Measurements from ENCODE around the gene ITIH6. TPM values are rescaled to one million over a fixed set of nuclear protein-coding genes. Genes with fewer than 3 reads are reported as not detected.
"Not testable (repeated sequence)": the region's sequence is repeated elsewhere in the genome, so short reads cannot be mapped to it uniquely, and the experiment has no call there.

ITIH6 gene
- total and polyA plus RNA-seq, 4 donors: 0.09 to 0.22 (median 0.10) TPM; not detected in 1

DNA sequence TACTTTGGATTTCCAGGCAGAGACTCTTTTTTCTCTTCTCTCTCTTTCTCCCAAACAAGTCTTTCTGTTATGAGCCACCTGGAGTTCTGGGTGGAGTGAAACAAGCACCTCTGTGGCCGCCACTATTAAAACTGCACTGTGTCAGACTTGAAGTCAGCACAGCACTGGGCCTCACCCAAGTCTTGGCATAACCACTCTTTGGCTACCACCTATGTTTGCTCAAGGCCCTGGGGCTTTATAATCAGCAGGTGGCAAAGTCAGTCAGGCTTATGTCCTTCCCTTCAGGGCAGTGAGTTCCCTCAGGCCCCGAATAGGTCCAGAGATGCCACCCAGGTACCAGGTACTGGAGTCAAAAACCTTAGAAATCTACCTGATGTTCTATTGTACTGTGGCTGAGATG, 52.4 kb downstream of the ITIH6 start:
- Histone ChIP-seq H3K4me1 (ENCODE audit: control insufficient read depth, insufficient read depth, low read length) (no peaks in the 10 kb centered on the region), H3K4me3 (ENCODE audit: low read depth, low read length) (no peak overlapping the region), H3K27ac (ENCODE audit: low read depth, low read length) (no peak overlapping the region), H3K9me3 (ENCODE audit: control insufficient read depth, insufficient read depth, low read length) (no peaks in the 10 kb centered on the region), H3K36me3 (ENCODE audit: control insufficient read depth, insufficient read depth, low read length) (no peaks in the 10 kb centered on the region), H3K27me3 (ENCODE audit: control insufficient read depth, insufficient read depth, low read length) (no peaks in the 10 kb centered on the region)
- no peak for DNase-seq (ENCODE audit: low read depth in 4 of 6, low spot score in 6 of 6)
- WGBS (ENCODE audit: insufficient coverage): 63% methylated on average over 1 of the region's 2 CpGs

DNA sequence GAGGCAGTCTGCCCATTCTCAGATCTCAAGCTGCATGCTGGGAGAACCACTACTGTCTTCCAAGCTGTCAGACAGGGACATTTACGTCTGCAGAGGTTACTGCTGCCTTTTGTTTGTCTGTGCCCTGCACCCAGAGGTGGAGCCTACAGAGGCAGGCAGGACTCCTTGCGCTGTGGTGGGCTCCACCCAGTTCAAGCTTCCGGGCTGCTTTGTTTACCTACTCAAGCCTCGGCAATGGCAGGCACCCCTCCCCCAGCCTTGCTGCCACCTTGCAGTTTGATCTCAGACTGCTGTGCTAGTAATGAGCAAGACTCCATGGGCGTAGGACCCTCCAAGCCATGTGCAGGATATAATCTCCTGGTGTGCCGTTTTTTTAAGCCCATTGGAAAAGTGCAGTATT, 59.5 kb downstream of the ITIH6 start:
- not testable (repeated sequence) for H3K27me3 ChIP-seq (ENCODE audit: control insufficient read depth, insufficient read depth, low read length); H3K27ac ChIP-seq (ENCODE audit: low read depth, low read length); H3K36me3 ChIP-seq (ENCODE audit: control insufficient read depth, insufficient read depth, low read length); H3K4me3 ChIP-seq (ENCODE audit: low read depth, low read length); H3K9me3 ChIP-seq (ENCODE audit: control insufficient read depth, insufficient read depth, low read length); H3K4me1 ChIP-seq (ENCODE audit: control insufficient read depth, insufficient read depth, low read length); DNase-seq (ENCODE audit: low read depth in 4 of 6, low spot score in 6 of 6)
- 76% methylated on average over 4 of the region's 6 CpGs for WGBS (ENCODE audit: insufficient coverage)

DNA sequence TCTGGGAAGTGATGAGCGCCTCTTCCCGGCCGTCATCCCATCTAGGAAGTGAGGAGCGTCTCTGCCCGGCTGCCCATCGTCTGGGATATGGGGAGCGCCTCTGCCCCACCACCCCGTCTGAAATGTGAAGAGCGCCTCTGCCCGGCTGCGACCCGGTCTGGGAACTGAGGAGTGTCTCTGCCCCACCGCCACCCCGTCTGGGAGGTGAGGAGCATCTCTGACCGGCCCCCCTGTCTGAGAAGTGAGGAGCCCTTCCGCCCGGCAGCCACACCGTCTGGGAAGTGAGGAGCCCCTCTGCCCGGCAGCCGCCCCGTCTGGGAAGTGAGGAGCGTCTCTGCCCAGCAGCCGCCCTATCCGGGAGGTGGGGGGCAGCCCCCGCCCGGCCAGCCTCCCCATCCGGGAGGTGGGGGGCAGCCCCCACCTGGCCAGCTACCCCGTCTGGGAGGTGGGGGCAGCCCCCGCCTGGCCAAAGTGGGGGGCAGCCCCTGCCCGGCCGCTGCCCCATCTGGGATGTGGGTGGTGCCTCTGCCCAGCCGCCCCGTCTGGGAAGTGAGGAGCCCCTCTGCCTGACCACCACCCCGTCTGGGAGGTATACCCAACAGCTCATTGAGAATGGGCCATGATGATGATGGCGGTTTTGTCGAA, 61.6 kb downstream of the ITIH6 start:
- H3K27me3 ChIP-seq (ENCODE audit: control insufficient read depth, insufficient read depth, low read length); H3K27ac ChIP-seq (ENCODE audit: low read depth, low read length); H3K36me3 ChIP-seq (ENCODE audit: control insufficient read depth, insufficient read depth, low read length); H3K4me1 ChIP-seq (ENCODE audit: control insufficient read depth, insufficient read depth, low read length); H3K9me3 ChIP-seq (ENCODE audit: control insufficient read depth, insufficient read depth, low read length); DNase-seq (ENCODE audit: low read depth in 4 of 6, low spot score in 6 of 6); H3K4me3 ChIP-seq (ENCODE audit: low read depth, low read length): not testable (repeated sequence)
- WGBS (ENCODE audit: insufficient coverage): 81% methylated on average over 29 of the region's 36 CpGs

DNA sequence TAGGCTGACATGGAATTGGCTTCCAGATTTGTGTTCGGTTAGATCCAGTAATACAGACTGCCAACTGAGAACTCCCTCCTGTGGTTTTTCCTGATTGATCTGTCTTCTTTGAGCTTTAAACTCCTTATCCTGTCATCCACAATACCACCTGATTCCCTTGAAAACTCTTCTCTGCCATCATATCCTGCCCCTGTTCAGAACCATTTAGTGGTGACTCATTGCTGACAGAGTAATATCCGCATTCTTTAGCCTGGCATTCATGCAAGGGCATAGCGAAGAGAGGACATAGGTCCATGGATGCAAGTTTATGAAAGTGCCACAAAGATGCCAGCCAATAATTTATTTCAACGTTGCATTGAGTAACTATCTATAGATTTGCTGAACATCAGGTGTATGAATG, 76.6 kb downstream of the ITIH6 start:
- Histone ChIP-seq H3K4me1 (ENCODE audit: control insufficient read depth, insufficient read depth, low read length) (no peaks in the 10 kb centered on the region), H3K9me3 (ENCODE audit: control insufficient read depth, insufficient read depth, low read length) (no peaks in the 10 kb centered on the region), H3K4me3 (ENCODE audit: low read depth, low read length) (no peak overlapping the region), H3K27ac (ENCODE audit: low read depth, low read length) (no peak overlapping the region), H3K36me3 (ENCODE audit: control insufficient read depth, insufficient read depth, low read length) (no peaks in the 10 kb centered on the region), H3K27me3 (ENCODE audit: control insufficient read depth, insufficient read depth, low read length) (no peaks in the 10 kb centered on the region)
- WGBS (ENCODE audit: insufficient coverage): 79% methylated on average over 1 of the region's 4 CpGs
- DNase-seq (ENCODE audit: low read depth in 4 of 6, low spot score in 6 of 6): no peak

DNA sequence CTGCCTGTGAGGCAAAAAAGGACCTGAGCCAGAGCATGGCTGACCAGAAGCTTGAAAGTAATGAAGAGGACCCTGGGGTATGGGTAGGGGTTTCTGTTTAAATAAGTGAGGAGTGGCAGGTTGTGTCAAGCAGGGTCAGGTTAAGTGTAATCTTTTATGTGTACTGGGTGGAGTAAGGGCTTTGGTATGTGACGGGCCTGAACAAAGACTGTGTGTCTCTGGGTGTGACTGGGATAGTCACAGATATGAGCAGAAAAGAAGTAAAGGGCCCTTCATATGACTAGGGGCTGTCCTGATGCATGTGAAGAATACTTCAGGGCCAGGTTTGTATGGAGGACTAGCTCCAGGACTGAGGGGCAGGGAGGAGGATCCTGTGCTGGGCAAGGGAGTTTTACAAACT, 82.4 kb downstream of the ITIH6 start:
- Histone ChIP-seq H3K4me1 (ENCODE audit: control insufficient read depth, insufficient read depth, low read length) (no peaks in the 10 kb centered on the region), H3K36me3 (ENCODE audit: control insufficient read depth, insufficient read depth, low read length) (no peaks in the 10 kb centered on the region), H3K9me3 (ENCODE audit: control insufficient read depth, insufficient read depth, low read length) (no peaks in the 10 kb centered on the region), H3K27me3 (ENCODE audit: control insufficient read depth, insufficient read depth, low read length) (no peaks in the 10 kb centered on the region), H3K4me3 (ENCODE audit: low read depth, low read length) (no peak overlapping the region), H3K27ac (ENCODE audit: low read depth, low read length) (no peak overlapping the region)
- DNase-seq (ENCODE audit: low read depth in 4 of 6, low spot score in 6 of 6): no peak
- 57% methylated on average over 1 of the region's 1 CpG for WGBS (ENCODE audit: insufficient coverage)

DNA sequence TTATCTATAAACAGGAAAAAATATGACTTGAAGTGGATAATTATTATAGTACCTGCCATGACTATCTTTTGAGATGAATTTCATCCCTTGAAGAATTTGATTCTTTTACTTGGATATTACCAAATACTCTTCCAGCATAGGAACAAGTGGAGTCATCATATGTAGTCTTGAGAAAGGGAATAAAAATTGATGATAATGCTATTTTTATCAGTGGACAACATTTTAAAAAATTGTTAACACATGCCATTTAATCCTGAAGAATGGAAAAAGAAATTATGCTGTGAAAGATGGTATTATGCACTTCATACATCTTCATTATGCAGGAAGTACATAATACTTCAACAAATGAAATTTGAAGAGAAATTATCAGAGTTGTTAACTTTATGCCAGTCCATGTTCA, 83.6 kb downstream of the ITIH6 start:
- no peak for DNase-seq (ENCODE audit: low read depth in 4 of 6, low spot score in 6 of 6)
- Histone ChIP-seq H3K27ac (ENCODE audit: low read depth, low read length) (no peak overlapping the region), H3K4me3 (ENCODE audit: low read depth, low read length) (no peak overlapping the region), H3K36me3 (ENCODE audit: control insufficient read depth, insufficient read depth, low read length) (no peaks in the 10 kb centered on the region), H3K4me1 (ENCODE audit: control insufficient read depth, insufficient read depth, low read length) (no peaks in the 10 kb centered on the region), H3K9me3 (ENCODE audit: control insufficient read depth, insufficient read depth, low read length) (no peaks in the 10 kb centered on the region), H3K27me3 (ENCODE audit: control insufficient read depth, insufficient read depth, low read length) (no peaks in the 10 kb centered on the region)

DNA sequence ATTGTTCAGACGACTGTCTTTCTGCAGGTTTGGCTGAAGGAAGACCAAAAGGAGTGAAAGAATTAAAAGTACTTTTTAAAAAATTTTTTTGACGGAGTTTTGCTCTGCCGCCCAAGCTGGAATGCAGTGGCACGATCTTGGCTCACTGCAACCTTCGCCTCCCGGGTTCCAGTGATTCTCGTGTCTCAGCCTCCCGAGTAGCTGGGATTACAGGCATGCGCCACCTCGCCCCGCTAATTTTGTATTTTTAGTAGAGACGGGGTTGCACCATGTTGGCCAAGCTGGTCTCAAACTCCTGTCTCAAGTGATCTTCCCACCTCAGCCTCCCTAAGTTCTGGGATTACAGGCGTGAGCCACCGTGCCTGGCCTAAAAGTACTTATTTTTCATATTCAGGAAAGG, 86.3 kb downstream of the ITIH6 start:
- 90% methylated on average over 9 of the region's 14 CpGs for WGBS (ENCODE audit: insufficient coverage)
- H3K36me3 ChIP-seq (ENCODE audit: control insufficient read depth, insufficient read depth, low read length): no peaks in the 10 kb centered on the region
- H3K27ac ChIP-seq (ENCODE audit: low read depth, low read length): no peak overlapping the region
- H3K4me3 ChIP-seq (ENCODE audit: low read depth, low read length): no peak overlapping the region
- DNase-seq (ENCODE audit: low read depth in 4 of 6, low spot score in 6 of 6): no peak
- no peaks in the 10 kb centered on the region for H3K4me1 ChIP-seq (ENCODE audit: control insufficient read depth, insufficient read depth, low read length)
- H3K27me3 ChIP-seq (ENCODE audit: control insufficient read depth, insufficient read depth, low read length): no peaks in the 10 kb centered on the region
- no peaks in the 10 kb centered on the region for H3K9me3 ChIP-seq (ENCODE audit: control insufficient read depth, insufficient read depth, low read length)

DNA sequence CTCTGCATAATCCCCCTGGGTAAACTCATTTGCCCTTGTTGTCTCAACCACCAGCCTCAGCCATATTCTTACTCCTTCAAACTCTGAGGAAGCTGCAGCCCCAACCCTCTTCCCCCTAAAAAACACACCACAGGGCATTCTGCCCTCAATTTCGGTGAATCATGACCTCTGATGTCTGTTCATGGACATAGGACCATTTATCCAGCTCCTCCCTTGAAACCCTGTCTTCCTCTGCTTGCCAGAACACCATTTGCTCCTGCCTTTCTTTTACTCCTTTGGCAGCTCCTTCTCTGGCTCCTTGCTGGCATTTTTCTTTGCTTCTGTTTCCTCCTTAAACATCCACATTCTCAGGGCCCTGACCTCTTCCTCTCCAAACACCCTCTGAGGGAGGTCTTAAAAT, 87.1 kb downstream of the ITIH6 start:
- Histone ChIP-seq H3K4me3 (ENCODE audit: low read depth, low read length) (no peak overlapping the region), H3K9me3 (ENCODE audit: control insufficient read depth, insufficient read depth, low read length) (no peaks in the 10 kb centered on the region), H3K27me3 (ENCODE audit: control insufficient read depth, insufficient read depth, low read length) (no peaks in the 10 kb centered on the region), H3K27ac (ENCODE audit: low read depth, low read length) (no peak overlapping the region), H3K4me1 (ENCODE audit: control insufficient read depth, insufficient read depth, low read length) (no peaks in the 10 kb centered on the region), H3K36me3 (ENCODE audit: control insufficient read depth, insufficient read depth, low read length) (no peaks in the 10 kb centered on the region)
- WGBS (ENCODE audit: insufficient coverage): 21% methylated on average over 1 of the region's 1 CpG
- DNase-seq (ENCODE audit: low read depth in 4 of 6, low spot score in 6 of 6): no peak

DNA sequence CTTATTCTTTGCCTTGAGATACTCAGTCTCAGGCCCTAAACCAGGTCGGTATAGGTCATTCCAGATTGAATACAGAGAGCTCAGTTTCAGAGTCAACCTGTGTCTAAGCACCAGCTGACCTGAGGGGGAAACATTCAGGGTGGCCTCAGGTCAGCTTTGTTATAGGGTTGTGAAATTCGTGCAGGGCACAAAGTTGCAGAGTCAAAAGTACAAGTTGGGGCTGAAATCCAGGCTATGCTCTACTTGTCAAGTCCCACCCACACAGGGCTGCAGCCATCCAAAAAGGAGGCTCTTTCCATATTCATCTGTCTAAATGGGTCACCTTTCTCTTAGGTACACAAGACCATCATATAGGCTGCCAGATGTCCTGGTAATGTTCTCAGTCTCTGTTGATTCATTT, 89.7 kb downstream of the ITIH6 start:
- H3K4me3 ChIP-seq (ENCODE audit: low read depth, low read length): no peak overlapping the region
- no peak overlapping the region for H3K27ac ChIP-seq (ENCODE audit: low read depth, low read length)
- H3K27me3 ChIP-seq (ENCODE audit: control insufficient read depth, insufficient read depth, low read length): no peaks in the 10 kb centered on the region
- DNase-seq (ENCODE audit: low read depth in 4 of 6, low spot score in 6 of 6): no peak
- H3K36me3 ChIP-seq (ENCODE audit: control insufficient read depth, insufficient read depth, low read length): no peaks in the 10 kb centered on the region
- H3K9me3 ChIP-seq (ENCODE audit: control insufficient read depth, insufficient read depth, low read length): no peaks in the 10 kb centered on the region
- 38% methylated on average over 1 of the region's 2 CpGs for WGBS (ENCODE audit: insufficient coverage)
- H3K4me1 ChIP-seq (ENCODE audit: control insufficient read depth, insufficient read depth, low read length): no peaks in the 10 kb centered on the region
